ENCODE results near the gene KIF4B. TPM values are rescaled to one million over a fixed set of nuclear protein-coding genes. Genes with fewer than 3 reads are reported as not detected.
A peak's percentile ranks its signal among the peaks of the same experiment; 100 is the strongest.

Gene KIF4B
- polyA plus RNA-seq, 1 donor (not counting 4 experiments of a cell fraction or from before 2014, with no cell fraction given), result not detected

GRCh38 chr5:155040984-155041653, 27.6 kb downstream of the KIF4B start:
- DNase-seq (ENCODE audit: low read depth, low spot score) (no peak), FAIRE-seq (no peak)
- TF ChIP-seq CTCF (optimal IDR thresholded peaks at IDR 0.05 in 1 of 3, IDR thresholded peaks at IDR 0.05 in 1 of 3, conservative IDR thresholded peaks at IDR 0.05 in 1 of 3; ENCODE audit: extremely low read depth in 1 of 3, insufficient read depth in 2 of 3, low read length in 3 of 3) (no peak), EZH2 (IDR thresholded peaks at IDR 0.05; ENCODE audit: low read length) (no peak)

GRCh38 chr5:155044591-155044990, 31.0 kb downstream of the KIF4B start:
- no peak overlapping the region for H3K27ac ChIP-seq (ENCODE audit: control insufficient read depth, insufficient read depth, low read length)

More at GRCh38 chr5:155040984-155041653, 27.6 kb downstream of the KIF4B start:
- Histone ChIP-seq H4K20me1 (ENCODE audit: control insufficient read depth, extremely low read depth, insufficient read depth, low read length) (no peaks in the 10 kb centered on the region), H3K9me3 (ENCODE audit: control insufficient read depth, low read depth, low read length) (no peaks in the 10 kb centered on the region), H3K27ac (ENCODE audit: control insufficient read depth, insufficient read depth, low read length) (no peak overlapping the region), H3K79me2 (ENCODE audit: control insufficient read depth, insufficient read depth, low read length) (no peaks in the 10 kb centered on the region), H3K9ac (ENCODE audit: control insufficient read depth, extremely low read depth, insufficient read depth, low read length) (no peak overlapping the region), H3K4me1 (ENCODE audit: control insufficient read depth, extremely low read depth, insufficient read depth, low read length) (peaks cover 6% of the 10 kb centered on the region), H3K4me2 (ENCODE audit: control insufficient read depth, extremely low read depth, insufficient read depth, low read depth, low read length) (no peak overlapping the region), H2AFZ (ENCODE audit: control insufficient read depth, low read length) (peak overlapping the region; percentile 50), H3K27me3 (ENCODE audit: control insufficient read depth, extremely low read depth, insufficient read depth, low read length) (no peaks in the 10 kb centered on the region), H3K36me3 (ENCODE audit: control insufficient read depth in 2 of 2, extremely low read depth in 1 of 2, insufficient read depth in 2 of 2, low read length in 2 of 2) (no peaks in the 10 kb centered on the region), H3K9me1 (ENCODE audit: control insufficient read depth, extremely low read depth, insufficient read depth, low read length) (no peaks in the 10 kb centered on the region), H3K4me3 (ENCODE audit: control insufficient read depth in 2 of 3, extremely low read depth in 1 of 3, insufficient read depth in 2 of 3, low read depth in 1 of 3, low read length in 3 of 3) (no peak overlapping the region)
- dilution Hi-C loops (cut with MboI; ENCODE audit: extremely low pct_ligation_motif_present, low sequenced_read_pairs), result no loop called here

More at GRCh38 chr5:155044591-155044990, 31.0 kb downstream of the KIF4B start:
- Histone ChIP-seq H3K27me3 (ENCODE audit: control insufficient read depth, extremely low read depth, insufficient read depth, low read length) (no peaks in the 10 kb centered on the region), H3K9me3 (ENCODE audit: control insufficient read depth, low read depth, low read length) (no peaks in the 10 kb centered on the region), H3K36me3 (ENCODE audit: control insufficient read depth in 2 of 2, extremely low read depth in 1 of 2, insufficient read depth in 2 of 2, low read length in 2 of 2) (no peaks in the 10 kb centered on the region), H3K4me2 (ENCODE audit: control insufficient read depth, extremely low read depth, insufficient read depth, low read depth, low read length) (no peak overlapping the region), H3K4me3 (ENCODE audit: control insufficient read depth in 2 of 3, extremely low read depth in 1 of 3, insufficient read depth in 2 of 3, low read depth in 1 of 3, low read length in 3 of 3) (no peak overlapping the region), H3K9ac (ENCODE audit: control insufficient read depth, extremely low read depth, insufficient read depth, low read length) (no peak overlapping the region), H3K79me2 (ENCODE audit: control insufficient read depth, insufficient read depth, low read length) (no peaks in the 10 kb centered on the region), H4K20me1 (ENCODE audit: control insufficient read depth, extremely low read depth, insufficient read depth, low read length) (no peaks in the 10 kb centered on the region), H3K9me1 (ENCODE audit: control insufficient read depth, extremely low read depth, insufficient read depth, low read length) (no peaks in the 10 kb centered on the region), H2AFZ (ENCODE audit: control insufficient read depth, low read length) (no peak overlapping the region), H3K4me1 (ENCODE audit: control insufficient read depth, extremely low read depth, insufficient read depth, low read length) (peaks cover 6% of the 10 kb centered on the region)
- no peak for DNase-seq (ENCODE audit: low read depth, low spot score)
- dilution Hi-C loops (cut with MboI; ENCODE audit: extremely low pct_ligation_motif_present, low sequenced_read_pairs), result no loop called here
- TF ChIP-seq EZH2 (IDR thresholded peaks at IDR 0.05; ENCODE audit: low read length) (no peak), CTCF (optimal IDR thresholded peaks at IDR 0.05 in 1 of 3, IDR thresholded peaks at IDR 0.05 in 1 of 3, conservative IDR thresholded peaks at IDR 0.05 in 1 of 3; ENCODE audit: extremely low read depth in 1 of 3, insufficient read depth in 2 of 3, low read length in 3 of 3) (no peak)
- FAIRE-seq, result no peak

All from keratinocyte (primary cell).